BJ (cell line): Measurements from ENCODE around the gene APOBEC3G. TPM values are rescaled to one million over a fixed set of nuclear protein-coding genes. Genes with fewer than 3 reads are reported as not detected.
"Not testable (repeated sequence)": the region's sequence is repeated elsewhere in the genome, so short reads cannot be mapped to it uniquely, and the experiment has no call there.

Experiments used
- CTCF ChIA-PET: fragments of 350-600 bp; formaldehyde crosslinking; extraction: SDS; loops from one replicate; lab custom pipeline; 2021; ENCODE audit warnings: antibody characterized with exemption, inconsistent platforms; lab: Yijun Ruan, JAX
- POLR2A ChIA-PET: fragments of 300-600 bp; sonication (Branson Sonifier 250); formaldehyde crosslinking; extraction: SDS; loops from one replicate; lab custom pipeline; 2021; ENCODE audit warnings: antibody characterized with exemption; lab: Charles Lee
- DNase-seq: peaks from one replicate; pipeline ENCODE4 v3.0.0-alpha.2; 2011; ENCODE audit warnings: low read depth
- H3K27me3 ChIP-seq: 2 replicates; pipeline ENCODE4 v1.6.0; 2011; ENCODE audit warnings: low read length; ENCODE audit not compliant: control insufficient read depth, insufficient read depth
- H3K36me3 ChIP-seq: 2 replicates; pipeline ENCODE4 v1.5.1; 2011; ENCODE audit warnings: low read length; ENCODE audit not compliant: control insufficient read depth, insufficient read depth
- H3K4me3 ChIP-seq: 2 replicates; pipeline ENCODE4 v1.5.1; 2011; ENCODE audit warnings: low read depth, mild to moderate bottlenecking, control low read depth, low read length
- polyA plus RNA-seq: library from polyadenylated mRNA; depleted of rRNA; stranded (reverse); fragments of >200 nt; gene quantifications from 2 replicates; pipeline ENCODE4 v1.2.3, GENCODE V29; 2011
- TF ChIP-seq, protein P1 (sequence below): IDR thresholded peaks from 2 replicates; pipeline ENCODE4 v1.5.1; 2011; ENCODE audit warnings: low read depth, mild to moderate bottlenecking, control low read depth, inconsistent platforms, low read length, moderate library complexity; ENCODE audit not compliant: insufficient read depth

The APOBEC3G gene
- polyA plus RNA-seq, 1 experiment: 7.3 TPM

DNA sequence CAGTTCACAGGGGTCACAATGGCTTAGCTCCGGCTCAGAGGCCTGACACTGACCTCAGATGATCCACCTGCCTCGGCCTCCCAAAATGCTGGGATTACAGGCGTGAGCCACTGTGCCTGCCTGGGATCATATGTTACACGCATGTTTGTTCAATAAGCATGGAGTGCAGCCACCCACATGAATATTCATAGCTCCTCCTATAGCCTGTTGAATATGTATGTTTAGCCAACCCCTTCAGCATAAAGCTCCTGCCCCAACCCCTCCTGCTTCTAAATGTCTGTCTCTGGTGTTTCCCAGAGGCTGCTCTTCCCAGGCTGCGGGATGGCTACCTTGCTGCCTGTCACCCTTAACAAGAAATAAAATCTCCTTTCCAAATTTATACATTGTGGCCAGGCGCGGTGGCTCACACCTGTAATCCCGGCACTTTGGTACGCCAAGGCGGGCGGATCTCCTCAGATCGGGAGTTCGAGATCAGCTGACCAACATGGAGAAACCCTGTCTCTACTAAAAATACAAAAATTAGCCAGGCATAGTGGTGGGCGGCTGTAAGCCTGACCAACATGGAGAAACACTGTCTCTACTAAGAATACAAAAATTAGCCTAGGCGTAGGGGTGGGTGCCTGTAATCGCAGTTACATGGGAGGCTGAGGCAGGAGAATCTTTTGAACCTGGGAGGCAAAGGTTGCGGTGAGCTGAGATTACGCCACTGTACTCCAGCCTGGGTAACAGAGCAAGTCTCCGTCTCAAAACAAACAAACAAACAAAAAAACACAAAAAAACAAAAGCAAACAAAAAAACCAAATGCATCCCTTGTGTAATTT lies 37.6 kb upstream of the APOBEC3G start:
- no peak overlapping the region for H3K4me3 ChIP-seq
- TF ChIP-seq, protein P1, sequence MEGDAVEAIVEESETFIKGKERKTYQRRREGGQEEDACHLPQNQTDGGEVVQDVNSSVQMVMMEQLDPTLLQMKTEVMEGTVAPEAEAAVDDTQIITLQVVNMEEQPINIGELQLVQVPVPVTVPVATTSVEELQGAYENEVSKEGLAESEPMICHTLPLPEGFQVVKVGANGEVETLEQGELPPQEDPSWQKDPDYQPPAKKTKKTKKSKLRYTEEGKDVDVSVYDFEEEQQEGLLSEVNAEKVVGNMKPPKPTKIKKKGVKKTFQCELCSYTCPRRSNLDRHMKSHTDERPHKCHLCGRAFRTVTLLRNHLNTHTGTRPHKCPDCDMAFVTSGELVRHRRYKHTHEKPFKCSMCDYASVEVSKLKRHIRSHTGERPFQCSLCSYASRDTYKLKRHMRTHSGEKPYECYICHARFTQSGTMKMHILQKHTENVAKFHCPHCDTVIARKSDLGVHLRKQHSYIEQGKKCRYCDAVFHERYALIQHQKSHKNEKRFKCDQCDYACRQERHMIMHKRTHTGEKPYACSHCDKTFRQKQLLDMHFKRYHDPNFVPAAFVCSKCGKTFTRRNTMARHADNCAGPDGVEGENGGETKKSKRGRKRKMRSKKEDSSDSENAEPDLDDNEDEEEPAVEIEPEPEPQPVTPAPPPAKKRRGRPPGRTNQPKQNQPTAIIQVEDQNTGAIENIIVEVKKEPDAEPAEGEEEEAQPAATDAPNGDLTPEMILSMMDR: no peak
- CTCF ChIA-PET: interaction anchor here (0.7 to 1.4 kb wide), 3 partner anchors 13 to 170 kb away, joined by 3 to 6 read pairs (median 3); no protein-coding TSS in a partner anchor
- DNase-seq: no peak
- no peaks in the 10 kb centered on the region for H3K27me3 ChIP-seq
- POLR2A ChIA-PET: no interaction called here
- peaks cover 1% of the 10 kb centered on the region; the same call in 1 of the 2 replicates for H3K36me3 ChIP-seq

DNA sequence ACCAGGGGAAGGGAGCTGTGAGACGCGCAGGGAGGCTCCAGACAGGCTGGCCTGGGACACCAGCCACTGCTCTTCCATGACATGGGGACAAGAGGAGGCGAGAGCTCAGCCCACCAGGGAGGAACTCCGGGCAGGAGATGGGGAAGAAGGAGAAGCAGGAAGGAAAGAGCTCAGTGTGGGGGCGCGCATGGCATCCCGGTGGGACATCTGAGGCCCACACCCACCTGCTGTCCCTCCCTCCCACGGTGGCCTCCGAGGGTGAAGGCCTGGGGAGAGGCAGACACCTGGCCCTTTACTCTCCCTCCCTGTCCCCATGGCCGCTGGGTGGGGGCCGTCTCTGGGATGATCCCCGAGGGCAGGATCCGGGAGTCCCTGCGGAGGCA lies 36.9 kb upstream of the APOBEC3G start:
- CTCF ChIA-PET: interaction anchor here (0.7 to 1.4 kb wide), 3 partner anchors 13 to 170 kb away, joined by 3 to 6 read pairs (median 3); no protein-coding TSS in a partner anchor
- H3K36me3 ChIP-seq, DNase-seq, H3K27me3 ChIP-seq, POLR2A ChIA-PET: not testable (repeated sequence)
- H3K4me3 ChIP-seq: peak overlapping the region; percentile 13

DNA sequence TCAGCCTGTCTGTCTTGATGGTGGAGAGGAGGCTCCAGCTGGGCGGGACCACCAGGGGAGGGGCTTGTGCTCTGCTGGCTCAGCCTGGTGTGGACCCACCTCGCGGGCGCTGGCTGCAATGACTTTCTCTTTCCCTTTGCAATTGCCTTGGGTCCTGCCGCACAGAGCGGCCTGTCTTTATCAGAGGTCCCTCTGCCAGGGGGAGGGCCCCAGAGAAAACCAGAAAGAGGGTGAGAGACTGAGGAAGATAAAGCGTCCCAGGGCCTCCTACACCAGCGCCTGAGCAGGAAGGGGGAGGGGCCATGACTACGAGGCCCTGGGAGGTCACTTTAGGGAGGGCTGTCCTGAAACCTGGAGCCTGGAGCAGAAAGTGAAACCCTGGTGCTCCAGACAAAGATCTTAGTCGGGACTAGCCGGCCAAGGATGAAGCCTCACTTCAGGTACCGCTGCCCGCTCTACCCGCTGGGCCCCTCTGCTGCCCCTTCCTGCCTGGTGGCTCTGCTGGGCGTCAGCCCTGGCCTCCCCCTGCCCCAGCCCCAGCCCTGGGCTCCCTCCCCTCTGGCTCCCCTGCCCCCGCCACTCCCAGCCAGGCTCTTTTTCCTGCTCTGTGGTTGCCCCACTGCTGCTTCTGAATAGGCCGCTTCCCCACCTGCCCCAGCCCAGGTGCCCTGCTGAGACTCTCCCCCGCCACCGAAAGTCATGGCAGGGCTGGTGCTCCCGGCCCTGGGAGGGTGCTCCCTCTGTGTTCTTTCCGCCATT lies 36.4 kb upstream of the APOBEC3G start, which contains the start of gene APOBEC3F:
APOBEC3F (plus strand) TSS at position 327 of the 759 bp plus-strand sequence; CDS start at position 424, 97 bp downstream.
- POLR2A ChIA-PET, DNase-seq: not testable (repeated sequence)
- TF ChIP-seq, protein P1: 0 out of 2 replicates have a peak, but pooled peaks have one; percentile 18

DNA sequence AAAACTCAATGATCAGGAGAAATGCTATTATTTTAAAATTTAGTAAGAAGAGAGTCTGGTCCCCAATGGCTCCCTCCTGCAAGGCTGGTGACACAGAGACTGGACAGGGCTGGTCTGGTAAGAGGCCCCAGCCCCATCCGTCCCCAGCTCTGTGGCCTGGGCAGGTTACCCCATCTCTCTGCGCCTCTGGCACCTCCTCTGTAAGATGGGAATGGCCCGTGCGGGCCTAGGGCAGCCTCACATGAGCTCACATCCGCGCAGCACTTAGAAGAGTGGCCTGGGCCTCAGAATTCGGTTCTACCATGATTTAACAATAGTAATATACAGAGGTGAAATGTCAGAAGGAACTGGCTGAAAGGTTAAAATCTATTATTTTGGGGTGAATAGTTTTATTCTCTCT lies 35.2 kb upstream of the APOBEC3G start:
- CTCF ChIA-PET: no interaction called here
- POLR2A ChIA-PET: interaction anchor here (0.7 kb wide), 1 partner anchor 98 kb away, joined by 16 read pairs; no protein-coding TSS in a partner anchor
- Histone ChIP-seq H3K36me3 (peaks cover 1% of the 10 kb centered on the region; the same call in 1 of the 2 replicates), H3K4me3 (no peak overlapping the region), H3K27me3 (no peaks in the 10 kb centered on the region)
- TF ChIP-seq, protein P1: no peak
- no peak for DNase-seq

More for the DNA sequence above, 36.4 kb upstream of the APOBEC3G start, which contains the start of gene APOBEC3F:
- H3K4me3 ChIP-seq: peak within 1 kb of the TSS; percentile 59
- not testable (repeated sequence) for H3K36me3 ChIP-seq, H3K27me3 ChIP-seq
- CTCF ChIA-PET: interaction anchor here (1.4 kb wide), 1 partner anchor 171 kb away, joined by 6 read pairs; no protein-coding TSS in a partner anchor

DNA sequence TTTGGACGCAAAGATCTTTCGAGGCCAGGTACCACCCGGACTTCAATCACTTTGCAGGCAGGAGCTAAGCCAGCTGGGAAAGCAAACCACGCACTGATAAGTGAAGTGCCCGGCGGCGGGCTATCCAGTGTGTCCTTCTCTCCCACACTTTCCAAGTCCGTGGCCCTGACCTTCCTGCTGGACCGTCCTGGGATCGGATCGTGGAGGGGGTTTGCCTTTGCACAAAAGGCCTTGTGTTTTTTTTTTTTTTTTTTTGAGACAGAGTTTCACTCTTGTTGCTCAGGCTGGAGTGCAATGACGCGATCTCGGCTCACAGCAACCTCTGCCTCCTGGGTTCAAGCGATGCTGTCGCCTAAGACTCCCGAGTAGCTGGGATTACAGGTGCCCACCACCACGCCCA lies 34.0 kb upstream of the APOBEC3G start:
- H3K36me3 ChIP-seq, H3K4me3 ChIP-seq, H3K27me3 ChIP-seq, DNase-seq, POLR2A ChIA-PET: not testable (repeated sequence)
- CTCF ChIA-PET: interaction anchor here (1.1 kb wide), 1 partner anchor 173 kb away, joined by 3 read pairs; no protein-coding TSS in a partner anchor

DNA sequence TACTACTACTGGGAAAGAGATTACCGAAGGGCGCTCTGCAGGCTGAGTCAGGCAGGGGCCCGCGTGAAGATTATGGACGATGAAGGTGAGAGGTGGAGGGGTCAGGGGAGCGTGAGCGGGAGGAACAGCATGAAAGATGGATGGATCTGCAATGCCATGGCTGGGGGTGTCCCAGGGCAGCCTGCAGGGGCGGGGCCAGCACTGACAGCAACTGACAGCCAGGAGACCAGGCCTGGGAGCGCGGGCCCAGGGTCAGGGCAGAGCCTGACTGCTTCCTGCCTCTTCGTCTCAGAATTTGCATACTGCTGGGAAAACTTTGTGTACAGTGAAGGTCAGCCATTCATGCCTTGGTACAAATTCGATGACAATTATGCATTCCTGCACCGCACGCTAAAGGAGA lies 31.9 kb upstream of the APOBEC3G start:
- POLR2A ChIA-PET, H3K36me3 ChIP-seq, CTCF ChIA-PET, H3K27me3 ChIP-seq, H3K4me3 ChIP-seq, DNase-seq: not testable (repeated sequence)

DNA sequence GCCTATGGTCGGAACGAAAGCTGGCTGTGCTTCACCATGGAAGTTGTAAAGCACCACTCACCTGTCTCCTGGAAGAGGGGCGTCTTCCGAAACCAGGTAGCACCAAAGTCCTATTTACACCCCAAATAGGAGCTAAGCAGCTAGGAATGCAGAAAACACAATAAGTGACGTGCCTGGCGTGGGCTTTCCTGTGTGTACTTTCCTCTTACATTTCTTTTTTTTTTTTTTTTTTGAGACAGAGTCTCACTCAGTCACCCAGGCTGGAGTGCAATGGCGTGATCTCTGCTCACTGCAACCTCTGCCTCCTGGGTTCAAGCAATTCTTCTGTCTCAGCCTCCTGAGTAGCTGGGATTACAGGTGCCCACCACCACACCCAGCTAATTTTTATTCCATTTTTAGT lies 27.6 kb upstream of the APOBEC3G start:
- POLR2A ChIA-PET, H3K27me3 ChIP-seq, DNase-seq, H3K4me3 ChIP-seq, H3K36me3 ChIP-seq, CTCF ChIA-PET: not testable (repeated sequence)

DNA sequence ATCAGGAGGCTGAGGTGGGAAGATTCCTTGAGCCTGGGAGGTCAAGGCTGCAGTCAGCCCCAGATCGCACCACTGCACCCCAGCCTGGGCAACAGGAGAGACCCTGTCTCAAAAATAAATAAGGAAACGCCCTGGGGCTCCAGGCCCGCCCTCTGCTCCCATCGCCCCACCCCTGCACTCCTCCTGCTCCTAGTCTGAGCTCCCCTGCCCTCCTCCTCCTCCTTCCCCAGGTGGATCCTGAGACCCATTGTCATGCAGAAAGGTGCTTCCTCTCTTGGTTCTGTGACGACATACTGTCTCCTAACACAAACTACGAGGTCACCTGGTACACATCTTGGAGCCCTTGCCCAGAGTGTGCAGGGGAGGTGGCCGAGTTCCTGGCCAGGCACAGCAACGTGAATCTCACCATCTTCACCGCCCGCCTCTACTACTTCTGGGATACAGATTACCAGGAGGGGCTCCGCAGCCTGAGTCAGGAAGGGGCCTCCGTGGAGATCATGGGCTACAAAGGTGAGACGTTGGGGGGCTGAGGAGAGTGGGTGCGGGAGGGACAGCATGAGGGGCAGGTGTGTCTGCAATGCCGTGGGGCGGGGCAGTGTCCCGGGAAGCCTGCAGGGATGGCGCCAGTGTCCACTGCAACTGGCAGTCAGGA lies 25.1 kb upstream of the APOBEC3G start:
- H3K27me3 ChIP-seq, DNase-seq, H3K4me3 ChIP-seq, H3K36me3 ChIP-seq, POLR2A ChIA-PET, CTCF ChIA-PET: not testable (repeated sequence)
